HG02623 (cell line): ENCODE data around the gene FAM107A.

ENCODE experiments used
- ATAC-seq: cut with Tn5 transposase; IDR thresholded peaks from one replicate; pipeline ENCODE4 v1.9.1; 2021; ENCODE audit warnings: moderate library complexity; ENCODE audit not compliant: unreplicated experiment

Gene FAM107A

GRCh38 chr3:58594117-58594516, 16.9 kb upstream of the FAM107A start:
- no peak for ATAC-seq

- no peak for ATAC-seq
These were observed 14.6 kb upstream of the FAM107A start for GRCh38 chr3:58591517-58592510.

GRCh38 chr3:58588030-58588614, 10.9 kb upstream of the FAM107A start:
- no peak for ATAC-seq

- ATAC-seq = no peak
These were observed 9.6 kb upstream of the FAM107A start for GRCh38 chr3:58586776-58587192.

- ATAC-seq = no peak
These were observed 8.8 kb upstream of the FAM107A start for GRCh38 chr3:58585994-58586393.

- peak; percentile 85 for ATAC-seq
These were observed 8.0 kb upstream of the FAM107A start for GRCh38 chr3:58585005-58585786.

GRCh38 chr3:58584690-58585004, 7.5 kb upstream of the FAM107A start:
- no peak for ATAC-seq

GRCh38 chr3:58581328-58582091, 4.3 kb upstream of the FAM107A start:
- ATAC-seq = no peak

- no peak for ATAC-seq
These were observed 3.7 kb upstream of the FAM107A start for GRCh38 chr3:58580826-58581327.

- no peak for ATAC-seq
These were observed 1.7 kb upstream of the FAM107A start for GRCh38 chr3:58578873-58579272.

GRCh38 chr3:58576716-58577115, 475 bp downstream of the FAM107A start:
- no peak for ATAC-seq

GRCh38 chr3:58575971-58576652, 1.1 kb downstream of the FAM107A start:
- no peak for ATAC-seq

- no peak for ATAC-seq
These were observed 2.5 kb downstream of the FAM107A start for GRCh38 chr3:58574682-58575081.

GRCh38 chr3:58574106-58574505, 3.1 kb downstream of the FAM107A start:
- no peak for ATAC-seq

GRCh38 chr3:58573640-58574039, 3.6 kb downstream of the FAM107A start:
- ATAC-seq = no peak

- no peak for ATAC-seq
These were observed 4.5 kb downstream of the FAM107A start for GRCh38 chr3:58572634-58573230.

- ATAC-seq = no peak
These were observed 5.1 kb downstream of the FAM107A start for GRCh38 chr3:58572013-58572633.

GRCh38 chr3:58570851-58571250, 6.3 kb downstream of the FAM107A start:
- no peak for ATAC-seq

- ATAC-seq = no peak
These were observed 7.7 kb downstream of the FAM107A start for GRCh38 chr3:58569287-58570001.
